Activated naive CD4-positive, alpha-beta T cell (primary cell): ENCODE measurements around the gene PHC3.
"Not testable (repeated sequence)": the region's sequence is repeated elsewhere in the genome, so short reads cannot be mapped to it uniquely, and the experiment has no call there.

Source experiments
- DNase-seq, 4 experiments: peaks; one replicate each; lab custom pipeline; 2025; lab: John Stamatoyannopoulos, UW

The PHC3 gene

GRCh38 chr3:170180908-170181885 lies at the start of gene PHC3:
Gene PHC3 (minus strand): TSS chr3:170181733. CDS start chr3:170181715, 18 bp downstream.
- peak; percentile 82 to 90 (median 84) for DNase-seq

- DNase-seq, result no peak
Observed at GRCh38 chr3:170228093-170228766, 46.7 kb upstream of the PHC3 start.

- DNase-seq, result no peak
Observed at GRCh38 chr3:170226426-170226960, 45.0 kb upstream of the PHC3 start.

GRCh38 chr3:170225166-170225565 lies 43.6 kb upstream of the PHC3 start:
- DNase-seq, result no peak

GRCh38 chr3:170222647-170223541 lies 41.4 kb upstream of the PHC3 start:
- DNase-seq, result peak in 2 of 4 experiments; percentile 19 to 50

GRCh38 chr3:170221924-170222646 lies 40.6 kb upstream of the PHC3 start, which contains the start of gene PRKCI:
Gene PRKCI (plus strand): TSS chr3:170222424. CDS start chr3:170222670, 246 bp downstream.
- DNase-seq, result peak; percentile 35 to 81 (median 64)

- no peak for DNase-seq
Observed at GRCh38 chr3:170220871-170221270, 39.3 kb upstream of the PHC3 start.

- no peak for DNase-seq
Observed at GRCh38 chr3:170219850-170220249, 38.3 kb upstream of the PHC3 start.

GRCh38 chr3:170211668-170212067 lies 30.1 kb upstream of the PHC3 start:
- DNase-seq, result no peak

GRCh38 chr3:170207717-170208116 lies 26.2 kb upstream of the PHC3 start:
- DNase-seq, result no peak

GRCh38 chr3:170206164-170206762 lies 24.7 kb upstream of the PHC3 start:
- DNase-seq, result not testable (repeated sequence)

GRCh38 chr3:170205302-170205701 lies 23.8 kb upstream of the PHC3 start:
- no peak for DNase-seq

GRCh38 chr3:170204509-170204908 lies 23.0 kb upstream of the PHC3 start:
- no peak for DNase-seq

GRCh38 chr3:170204023-170204472 lies 22.5 kb upstream of the PHC3 start:
- DNase-seq, result no peak

- no peak for DNase-seq
Observed at GRCh38 chr3:170203457-170203856, 21.9 kb upstream of the PHC3 start.

GRCh38 chr3:170201527-170201926 lies 20.0 kb upstream of the PHC3 start:
- DNase-seq, result no peak

- no peak for DNase-seq
Observed at GRCh38 chr3:170200987-170201386, 19.5 kb upstream of the PHC3 start.

GRCh38 chr3:170196833-170197232 lies 15.3 kb upstream of the PHC3 start:
- no peak for DNase-seq

- DNase-seq, result not testable (repeated sequence)
Observed at GRCh38 chr3:170195759-170196158, 14.2 kb upstream of the PHC3 start.
